Measurements from ENCODE around the gene ARSK. TPM values are rescaled to one million over a fixed set of nuclear protein-coding genes. Genes with fewer than 3 reads are reported as not detected.

ARSK gene
- total RNA-seq = 2.4 and 3.0 TPM in 2 replicates

DNA sequence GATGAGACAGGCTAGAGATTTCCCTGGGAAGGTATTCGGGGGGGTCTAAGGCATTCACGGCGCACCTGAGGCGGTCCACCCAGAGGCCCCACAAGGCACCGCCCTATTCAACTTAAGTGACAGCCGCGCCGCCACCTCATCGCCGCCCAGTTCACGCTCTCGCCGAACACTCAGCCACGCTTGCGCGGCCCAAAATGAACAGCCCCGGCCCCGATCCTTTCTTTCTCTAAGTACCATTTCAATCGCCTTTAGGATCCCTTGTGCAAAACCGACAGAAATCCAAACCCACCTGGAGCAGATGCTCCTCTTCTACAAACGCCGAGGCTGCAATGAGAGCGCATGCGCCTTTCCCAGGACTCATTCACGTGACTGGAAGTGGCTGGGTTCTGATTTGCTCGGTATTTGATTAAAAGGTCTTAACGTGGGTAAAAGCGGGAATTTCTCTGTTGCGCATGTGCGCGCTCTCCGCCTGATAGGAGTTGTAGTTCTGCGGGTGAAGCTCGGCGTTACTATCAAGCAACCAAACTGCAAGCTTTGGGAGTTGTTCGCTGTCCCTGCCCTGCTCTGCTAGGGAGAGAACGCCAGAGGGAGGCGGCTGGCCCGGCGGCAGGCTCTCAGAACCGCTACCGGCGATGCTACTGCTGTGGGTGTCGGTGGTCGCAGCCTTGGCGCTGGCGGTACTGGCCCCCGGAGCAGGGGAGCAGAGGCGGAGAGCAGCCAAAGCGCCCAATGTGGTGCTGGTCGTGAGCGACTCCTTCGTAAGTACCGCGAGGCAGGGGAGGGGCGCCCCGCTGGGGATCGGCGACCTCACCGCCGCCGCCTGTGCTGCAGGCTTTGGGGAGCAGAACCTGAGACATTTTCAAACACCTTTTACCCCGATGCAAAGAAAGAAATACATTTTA, at the start of gene ARSK, which contains the start of gene SKIC3:
Gene ARSK (plus strand): TSS at position 455 of the 902 bp plus-strand sequence. CDS start 178 bp downstream, at position 633.
Gene SKIC3 (minus strand): TSS at position 331 of the 902 bp plus-strand sequence. CDS start 7,827 bp downstream, outside the sequence.

GRCh38 chr5:95620030-95620869, 65.3 kb downstream of the ARSK start, which contains the start of gene GPR150:
GPR150 (plus strand) TSS chr5:95620087; CDS start chr5:95620276, 189 bp downstream.

DNA sequence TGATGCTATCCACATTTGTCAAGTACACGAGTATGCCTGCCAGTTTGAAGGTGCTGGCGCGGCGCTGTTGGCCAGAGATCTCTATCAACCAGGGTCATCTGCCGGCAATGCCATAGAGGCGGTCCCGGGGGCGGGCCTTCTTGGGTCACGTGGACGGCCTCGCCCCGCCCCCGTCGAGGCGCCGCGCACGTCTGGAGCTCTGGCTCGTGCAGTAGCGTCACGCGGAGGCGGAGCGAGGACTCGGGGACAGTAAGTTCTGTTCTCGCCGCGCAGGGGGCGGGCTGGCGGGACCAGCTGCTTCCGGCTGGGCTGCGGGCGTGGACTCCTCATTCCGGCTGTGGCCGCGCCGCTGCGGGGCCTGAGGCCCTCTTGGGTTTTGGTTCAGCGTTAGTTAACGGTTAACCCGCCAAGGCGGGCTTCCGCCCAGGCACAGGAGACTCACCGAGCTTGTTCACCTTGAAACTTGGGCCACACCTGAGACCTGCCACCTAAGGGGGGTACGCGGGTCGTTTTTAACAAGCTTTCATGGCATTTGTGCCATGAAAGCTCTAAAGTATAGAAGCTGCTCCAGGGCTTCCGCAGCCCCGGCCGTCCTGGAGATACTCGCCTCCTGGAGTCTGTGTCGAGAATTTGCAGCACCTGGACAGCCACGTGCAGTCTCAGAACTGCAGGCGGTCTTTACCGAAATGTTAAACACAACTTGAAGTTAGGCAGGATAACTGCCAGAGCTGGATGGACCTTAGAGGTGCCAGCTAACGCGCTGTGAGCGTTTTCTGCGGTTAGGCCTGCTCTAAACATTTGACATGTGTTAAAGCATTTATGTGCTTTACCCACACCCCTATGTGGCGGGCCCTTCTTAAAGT, 91.9 kb downstream of the ARSK start, which contains the start of gene RFESD:
Gene RFESD (plus strand): TSS at position 209 of the 863 bp plus-strand sequence. CDS start 5,495 bp downstream, outside the sequence.

Other genes with a start within 250 kb of the ARSK start
- not detected in 2 replicates for gene FAM81B, start 163.7 kb upstream of the ARSK start, total RNA-seq
- 71.7 and 137 TPM in 2 replicates for gene SKIC3, start 124 bp upstream of the ARSK start, total RNA-seq
- gene GPR150, start 65.0 kb downstream of the ARSK start, total RNA-seq = 0.06 TPM in 1 of 2 replicates, not detected in the other
- 0.97 and 1.2 TPM in 2 replicates for gene RFESD, start 91.7 kb downstream of the ARSK start, total RNA-seq
- gene SPATA9, start 127.9 kb downstream of the ARSK start, total RNA-seq = not detected in 2 replicates
- gene RHOBTB3, start 176.2 kb downstream of the ARSK start, total RNA-seq = 29.6 and 41.9 TPM in 2 replicates

Measured in bladder microvascular endothelial cell (primary cell).